Ishikawa (cell line): ENCODE data around the gene USO1.

Experiments
- CEBPB ChIP-seq: IDR thresholded peaks from 2 replicates; pipeline ENCODE4 v1.6.1; 2012
- CREB1 ChIP-seq: IDR thresholded peaks from 2 replicates; pipeline ENCODE4 v1.6.1; 2012; ENCODE audit warnings: low read depth
- EGR1 ChIP-seq: IDR thresholded peaks from 2 replicates; pipeline ENCODE4 v1.6.1; 2012
- EP300 ChIP-seq: IDR thresholded peaks from 2 replicates; pipeline ENCODE4 v1.6.1; 2012; ENCODE audit warnings: borderline replicate concordance
- FOXM1 ChIP-seq: IDR thresholded peaks from 2 replicates; pipeline ENCODE4 v1.6.1; 2012; ENCODE audit warnings: low read depth, borderline replicate concordance
- NFIC ChIP-seq: IDR thresholded peaks from 2 replicates; pipeline ENCODE4 v1.6.1; 2012
- RAD21 ChIP-seq: IDR thresholded peaks from 2 replicates; pipeline ENCODE4 v1.6.1; 2012; ENCODE audit warnings: low read depth
- REST ChIP-seq: IDR thresholded peaks from 2 replicates; pipeline ENCODE4 v1.6.1; 2012; ENCODE audit warnings: low read depth, mild to moderate bottlenecking
- TAF1 ChIP-seq: IDR thresholded peaks from 2 replicates; pipeline ENCODE4 v1.6.1; 2012; ENCODE audit warnings: low read depth, mild to moderate bottlenecking
- TCF12 ChIP-seq: IDR thresholded peaks from 2 replicates; pipeline ENCODE4 v1.6.1; 2012; ENCODE audit warnings: low read depth
- TEAD4 ChIP-seq: IDR thresholded peaks from 2 replicates; pipeline ENCODE4 v1.6.1; 2012
- YY1 ChIP-seq: IDR thresholded peaks from 2 replicates; pipeline ENCODE4 v1.6.1; 2012; ENCODE audit warnings: low read depth
- ZBTB7A ChIP-seq: IDR thresholded peaks from 2 replicates; pipeline ENCODE4 v1.6.1; 2012; ENCODE audit warnings: low read depth
- TF ChIP-seq, protein P1 (sequence below): IDR thresholded peaks from 2 replicates; pipeline ENCODE4 v1.6.1; 2012
- TF ChIP-seq, protein P2 (sequence below): IDR thresholded peaks from 2 replicates; pipeline ENCODE4 v1.6.1; 2012

USO1 gene

GRCh38 chr4:75817901-75818300, 93.5 kb downstream of the USO1 start:
- TF ChIP-seq CREB1 (no peak), CEBPB (no peak), EGR1 (no peak), TAF1 (no peak), NFIC (no peak), RAD21 (no peak), TEAD4 (no peak), TCF12 (no peak), YY1 (no peak), REST (no peak), ZBTB7A (no peak), EP300 (no peak)
- TF ChIP-seq, protein P1, sequence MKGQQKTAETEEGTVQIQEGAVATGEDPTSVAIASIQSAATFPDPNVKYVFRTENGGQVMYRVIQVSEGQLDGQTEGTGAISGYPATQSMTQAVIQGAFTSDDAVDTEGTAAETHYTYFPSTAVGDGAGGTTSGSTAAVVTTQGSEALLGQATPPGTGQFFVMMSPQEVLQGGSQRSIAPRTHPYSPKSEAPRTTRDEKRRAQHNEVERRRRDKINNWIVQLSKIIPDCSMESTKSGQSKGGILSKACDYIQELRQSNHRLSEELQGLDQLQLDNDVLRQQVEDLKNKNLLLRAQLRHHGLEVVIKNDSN = no peak

GRCh38 chr4:75819121-75819520, 94.7 kb downstream of the USO1 start:
- TF ChIP-seq, protein P2, sequence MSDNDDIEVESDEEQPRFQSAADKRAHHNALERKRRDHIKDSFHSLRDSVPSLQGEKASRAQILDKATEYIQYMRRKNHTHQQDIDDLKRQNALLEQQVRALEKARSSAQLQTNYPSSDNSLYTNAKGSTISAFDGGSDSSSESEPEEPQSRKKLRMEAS = no peak
- TF ChIP-seq CEBPB (no peak), TAF1 (no peak), EP300 (no peak)
- TF ChIP-seq, protein P1 = no peak

DNA sequence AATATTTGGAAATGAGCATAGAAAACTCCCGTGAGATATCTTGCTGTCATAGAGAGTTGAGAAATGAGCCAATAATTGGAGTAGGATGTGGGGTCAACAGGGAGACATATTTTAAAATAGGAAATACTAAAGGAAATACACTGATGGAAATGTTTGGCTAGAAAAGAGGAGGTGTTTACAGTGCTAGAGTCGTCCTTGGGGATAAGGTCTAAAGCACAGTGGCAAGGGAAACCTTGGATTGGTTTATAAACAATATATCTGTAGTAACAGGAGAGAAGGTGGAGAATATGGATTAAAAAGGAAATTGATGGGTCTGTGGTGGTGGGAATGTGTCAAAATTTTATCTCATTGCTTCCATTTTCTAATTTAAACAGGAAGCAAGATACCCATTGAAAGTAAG, 95.8 kb downstream of the USO1 start:
- TF ChIP-seq NFIC (no peak), YY1 (no peak), TCF12 (no peak), CREB1 (no peak), TAF1 (no peak), ZBTB7A (no peak), EGR1 (no peak), TEAD4 (no peak), REST (no peak), RAD21 (no peak), EP300 (no peak), FOXM1 (no peak), CEBPB (no peak)
- TF ChIP-seq, protein P1 = no peak
- TF ChIP-seq, protein P2 = no peak

DNA sequence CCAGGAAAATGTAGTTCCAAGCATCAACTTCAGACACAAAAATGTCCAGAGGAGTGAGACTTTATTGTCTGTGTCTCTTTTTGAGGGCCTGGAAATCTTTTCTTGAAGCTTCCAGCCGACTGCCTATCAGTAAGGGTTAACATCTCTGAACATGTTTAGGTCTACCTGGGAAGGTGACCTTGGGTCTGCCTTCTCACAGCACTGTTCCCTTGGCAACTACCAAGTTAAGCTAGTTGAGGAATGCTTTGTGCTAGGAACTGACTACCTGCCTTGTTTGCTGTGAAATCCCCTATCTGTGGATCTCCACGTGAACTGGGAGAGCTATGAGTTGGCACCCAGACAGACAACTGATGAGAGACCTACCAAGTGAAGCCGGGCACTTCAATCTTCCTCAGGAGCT, 96.3 kb downstream of the USO1 start:
- no peak for TF ChIP-seq TEAD4
- no peak for TF ChIP-seq RAD21
- no peak for TF ChIP-seq NFIC
- TF ChIP-seq, protein P2 = no peak

DNA sequence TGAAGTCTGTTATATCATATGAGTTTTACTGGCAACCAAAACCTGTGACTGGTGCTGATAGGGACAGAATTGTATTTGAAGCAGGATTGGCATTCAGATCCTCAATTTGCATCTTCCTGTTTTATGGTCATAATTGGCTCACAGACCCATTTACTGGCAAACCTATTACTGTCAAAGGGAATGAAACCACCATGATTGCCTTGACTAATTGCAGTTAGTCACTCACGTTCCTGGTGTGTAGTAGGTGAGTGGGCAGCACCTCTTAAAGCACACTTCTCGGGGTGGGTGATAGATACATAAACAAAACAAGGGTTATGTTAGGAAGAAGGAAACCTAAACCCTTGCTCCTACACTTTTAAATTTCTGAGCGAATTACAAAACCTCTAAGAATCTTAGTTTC, 96.8 kb downstream of the USO1 start:
- TF ChIP-seq, protein P1 = no peak
- TF ChIP-seq YY1 (no peak), CREB1 (no peak), EGR1 (no peak), TCF12 (no peak), TAF1 (no peak), NFIC (no peak), FOXM1 (no peak), CEBPB (no peak), RAD21 (no peak), TEAD4 (no peak), ZBTB7A (no peak), REST (no peak), EP300 (no peak)
- TF ChIP-seq, protein P2 = no peak
